ENCODE data around the gene KIF4B.

KIF4B gene

GRCh38 chr5:155052532-155052931, 39.0 kb downstream of the KIF4B start:
- CTCF ChIA-PET = no interaction called here

GRCh38 chr5:155053501-155053900, 39.9 kb downstream of the KIF4B start:
- H3K36me3 Mint-ChIP-seq = no peaks in the 10 kb centered on the region
- H3K4me1 Mint-ChIP-seq = no peaks in the 10 kb centered on the region
- CTCF ChIA-PET = no interaction called here
- DNase-seq = no peak
- no peaks in the 10 kb centered on the region for H3K9me3 Mint-ChIP-seq
- peaks cover 8% of the 10 kb centered on the region for H3K27me3 Mint-ChIP-seq
- H3K27ac Mint-ChIP-seq = no peak overlapping the region
- H3K4me3 Mint-ChIP-seq = no peak overlapping the region

More at GRCh38 chr5:155052532-155052931, 39.0 kb downstream of the KIF4B start:
- H3K4me1 Mint-ChIP-seq = no peaks in the 10 kb centered on the region
- DNase-seq = no peak
- no peak overlapping the region for H3K4me3 Mint-ChIP-seq
- no peak overlapping the region for H3K27ac Mint-ChIP-seq
- no peaks in the 10 kb centered on the region for H3K9me3 Mint-ChIP-seq
- peaks cover 5% of the 10 kb centered on the region for H3K27me3 Mint-ChIP-seq
- no peaks in the 10 kb centered on the region for H3K36me3 Mint-ChIP-seq

- H3K9me3 Mint-ChIP-seq = no peaks in the 10 kb centered on the region
- H3K27me3 Mint-ChIP-seq = peaks cover 8% of the 10 kb centered on the region
- DNase-seq = no peak
- CTCF ChIA-PET = no interaction called here
- H3K4me3 Mint-ChIP-seq = no peak overlapping the region
- no peaks in the 10 kb centered on the region for H3K4me1 Mint-ChIP-seq
- H3K27ac Mint-ChIP-seq = no peak overlapping the region
- H3K36me3 Mint-ChIP-seq = no peaks in the 10 kb centered on the region
Measured at GRCh38 chr5:155056644-155057269, 43.2 kb downstream of the KIF4B start.

GRCh38 chr5:155057626-155058025, 44.1 kb downstream of the KIF4B start:
- Mint-ChIP-seq H3K4me3 (no peak overlapping the region), H3K27me3 (peaks cover 8% of the 10 kb centered on the region), H3K36me3 (no peaks in the 10 kb centered on the region), H3K27ac (no peak overlapping the region), H3K4me1 (no peaks in the 10 kb centered on the region), H3K9me3 (no peaks in the 10 kb centered on the region)
- CTCF ChIA-PET = no interaction called here
- no peak for DNase-seq

DNA sequence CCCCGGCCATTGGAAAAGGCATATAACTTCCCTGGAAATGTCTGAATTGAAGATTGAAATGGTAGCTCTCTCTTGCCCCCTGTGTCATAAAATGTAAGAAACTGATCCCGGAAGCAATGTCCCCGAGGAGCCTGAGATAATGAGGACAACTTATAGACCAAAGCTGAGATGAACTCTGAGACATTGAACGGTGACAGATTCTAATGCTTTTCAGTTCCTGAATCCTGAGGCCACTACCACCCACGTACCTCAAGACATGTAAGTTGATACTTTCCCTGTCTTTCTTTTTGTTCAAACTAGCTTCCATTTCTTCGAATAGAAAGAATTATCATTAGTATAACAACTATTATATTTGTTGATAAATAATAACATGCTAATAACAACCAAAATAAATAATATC, 51.0 kb downstream of the KIF4B start:
- Mint-ChIP-seq H3K27me3 (no peaks in the 10 kb centered on the region), H3K36me3 (no peaks in the 10 kb centered on the region), H3K4me3 (no peak overlapping the region), H3K27ac (no peak overlapping the region), H3K9me3 (no peaks in the 10 kb centered on the region), H3K4me1 (no peaks in the 10 kb centered on the region)
- DNase-seq = no peak
- CTCF ChIA-PET = no interaction called here

DNA sequence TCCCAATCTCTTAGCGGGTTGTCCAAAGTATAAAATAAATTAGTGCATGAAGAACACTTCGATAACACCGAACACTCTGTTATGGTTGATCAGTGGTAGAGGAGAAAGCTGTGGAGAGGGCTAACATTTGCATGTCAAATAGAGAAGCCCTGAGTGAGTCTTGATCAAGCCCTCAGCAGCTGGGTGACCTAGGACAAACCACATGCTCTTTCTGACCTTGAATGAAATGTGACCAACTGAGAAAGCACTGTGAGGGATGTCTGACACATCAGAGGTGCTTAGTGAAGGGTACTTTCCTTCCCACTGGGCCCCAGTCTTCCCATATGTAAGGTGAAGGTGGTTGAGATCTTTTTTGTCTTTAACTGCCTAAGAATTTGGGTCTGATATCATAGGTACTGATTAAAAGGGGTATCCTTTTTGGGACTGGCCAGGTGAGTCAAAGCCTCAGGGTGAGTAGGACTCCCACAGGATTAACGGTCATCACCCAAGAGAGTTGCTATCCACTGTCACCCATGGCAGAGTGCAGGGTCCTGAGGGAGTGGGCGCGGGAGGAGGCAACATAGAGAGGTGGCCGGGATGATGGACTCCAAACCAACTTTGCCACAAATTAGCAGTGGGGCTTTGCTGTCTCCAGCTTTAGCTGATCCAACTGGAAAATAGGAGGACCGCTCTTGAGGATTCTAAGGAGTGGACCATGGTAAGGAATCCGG, 53.5 kb downstream of the KIF4B start:
- no peaks in the 10 kb centered on the region for H3K9me3 Mint-ChIP-seq
- no peak for DNase-seq

More for the DNA sequence above, 53.5 kb downstream of the KIF4B start:
- no peaks in the 10 kb centered on the region for H3K36me3 Mint-ChIP-seq
- H3K27me3 Mint-ChIP-seq = no peaks in the 10 kb centered on the region
- no peaks in the 10 kb centered on the region for H3K4me1 Mint-ChIP-seq
- no peak overlapping the region for H3K4me3 Mint-ChIP-seq
- no peak overlapping the region for H3K27ac Mint-ChIP-seq
- CTCF ChIA-PET = no interaction called here

Data from activated naive CD4-positive, alpha-beta T cell treated with anti-CD3 and anti-CD28 coated beads, Interleukin-2, amount 10 ng/mL, durations not matched to agents 7 days and 5 days (primary cell).